Activated naive CD8-positive, alpha-beta T cell treated with anti-CD3 and anti-CD28 coated beads, Interleukin-2, amount 50 U/mL, for 16 hours (primary cell): Measurements from ENCODE around the gene S1PR4.
"Not testable (repeated sequence)": the region's sequence is repeated elsewhere in the genome, so short reads cannot be mapped to it uniquely, and the experiment has no call there.

Experiments used
- DNase-seq: peaks from one replicate; pipeline ENCODE4 v3.0.0-alpha.2; 2020; ENCODE audit warnings: low read depth, low spot score

The S1PR4 gene

DNA sequence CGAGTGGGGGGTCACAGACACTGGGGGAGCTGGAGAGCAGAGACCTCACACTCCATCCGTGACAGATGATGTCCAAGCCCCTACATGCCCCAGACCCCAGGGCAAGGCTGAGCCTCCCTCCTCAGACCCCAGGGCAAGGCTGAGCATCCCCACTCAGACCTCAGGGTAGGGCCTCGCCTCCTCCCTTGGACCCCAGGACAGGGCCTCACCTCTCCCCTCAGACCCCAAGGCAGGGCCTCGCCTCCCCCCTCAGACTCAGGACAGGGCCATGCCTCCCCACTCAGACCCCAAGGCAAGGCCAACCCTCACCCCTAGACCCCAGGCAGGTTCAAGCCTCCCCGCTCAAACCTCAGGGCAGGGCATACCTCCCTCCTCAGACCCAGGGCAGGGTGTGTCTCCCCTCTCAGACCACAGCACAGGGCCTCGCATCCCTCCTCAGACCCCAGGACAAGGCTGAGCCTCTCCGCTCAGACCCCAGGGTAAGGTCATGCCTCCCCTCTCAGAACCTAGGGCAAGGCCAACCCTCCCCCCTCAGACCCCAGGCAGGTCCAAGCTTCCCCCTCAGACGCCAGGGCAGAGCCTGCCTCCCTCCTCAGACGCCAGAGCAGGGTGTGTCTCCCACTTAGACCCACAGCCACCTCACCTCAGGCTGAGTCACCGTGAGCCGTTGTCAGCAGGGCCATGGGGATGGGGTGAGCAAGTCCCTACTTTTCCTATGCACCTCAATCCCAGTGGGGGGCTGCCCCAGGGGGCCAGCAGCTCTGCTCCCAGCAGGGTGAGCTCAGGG lies 1.7 kb upstream of the S1PR4 start:
- no peak for DNase-seq

DNA sequence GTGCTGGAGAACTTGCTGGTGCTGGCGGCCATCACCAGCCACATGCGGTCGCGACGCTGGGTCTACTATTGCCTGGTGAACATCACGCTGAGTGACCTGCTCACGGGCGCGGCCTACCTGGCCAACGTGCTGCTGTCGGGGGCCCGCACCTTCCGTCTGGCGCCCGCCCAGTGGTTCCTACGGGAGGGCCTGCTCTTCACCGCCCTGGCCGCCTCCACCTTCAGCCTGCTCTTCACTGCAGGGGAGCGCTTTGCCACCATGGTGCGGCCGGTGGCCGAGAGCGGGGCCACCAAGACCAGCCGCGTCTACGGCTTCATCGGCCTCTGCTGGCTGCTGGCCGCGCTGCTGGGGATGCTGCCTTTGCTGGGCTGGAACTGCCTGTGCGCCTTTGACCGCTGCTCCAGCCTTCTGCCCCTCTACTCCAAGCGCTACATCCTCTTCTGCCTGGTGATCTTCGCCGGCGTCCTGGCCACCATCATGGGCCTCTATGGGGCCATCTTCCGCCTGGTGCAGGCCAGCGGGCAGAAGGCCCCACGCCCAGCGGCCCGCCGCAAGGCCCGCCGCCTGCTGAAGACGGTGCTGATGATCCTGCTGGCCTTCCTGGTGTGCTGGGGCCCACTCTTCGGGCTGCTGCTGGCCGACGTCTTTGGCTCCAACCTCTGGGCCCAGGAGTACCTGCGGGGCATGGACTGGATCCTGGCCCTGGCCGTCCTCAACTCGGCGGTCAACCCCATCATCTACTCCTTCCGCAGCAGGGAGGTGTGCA lies 587 bp downstream of the S1PR4 start:
- no peak for DNase-seq

DNA sequence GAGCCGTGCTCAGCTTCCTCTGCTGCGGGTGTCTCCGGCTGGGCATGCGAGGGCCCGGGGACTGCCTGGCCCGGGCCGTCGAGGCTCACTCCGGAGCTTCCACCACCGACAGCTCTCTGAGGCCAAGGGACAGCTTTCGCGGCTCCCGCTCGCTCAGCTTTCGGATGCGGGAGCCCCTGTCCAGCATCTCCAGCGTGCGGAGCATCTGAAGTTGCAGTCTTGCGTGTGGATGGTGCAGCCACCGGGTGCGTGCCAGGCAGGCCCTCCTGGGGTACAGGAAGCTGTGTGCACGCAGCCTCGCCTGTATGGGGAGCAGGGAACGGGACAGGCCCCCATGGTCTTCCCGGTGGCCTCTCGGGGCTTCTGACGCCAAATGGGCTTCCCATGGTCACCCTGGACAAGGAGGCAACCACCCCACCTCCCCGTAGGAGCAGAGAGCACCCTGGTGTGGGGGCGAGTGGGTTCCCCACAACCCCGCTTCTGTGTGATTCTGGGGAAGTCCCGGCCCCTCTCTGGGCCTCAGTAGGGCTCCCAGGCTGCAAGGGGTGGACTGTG lies 1.2 kb downstream of the S1PR4 start:
- no peak for DNase-seq

DNA sequence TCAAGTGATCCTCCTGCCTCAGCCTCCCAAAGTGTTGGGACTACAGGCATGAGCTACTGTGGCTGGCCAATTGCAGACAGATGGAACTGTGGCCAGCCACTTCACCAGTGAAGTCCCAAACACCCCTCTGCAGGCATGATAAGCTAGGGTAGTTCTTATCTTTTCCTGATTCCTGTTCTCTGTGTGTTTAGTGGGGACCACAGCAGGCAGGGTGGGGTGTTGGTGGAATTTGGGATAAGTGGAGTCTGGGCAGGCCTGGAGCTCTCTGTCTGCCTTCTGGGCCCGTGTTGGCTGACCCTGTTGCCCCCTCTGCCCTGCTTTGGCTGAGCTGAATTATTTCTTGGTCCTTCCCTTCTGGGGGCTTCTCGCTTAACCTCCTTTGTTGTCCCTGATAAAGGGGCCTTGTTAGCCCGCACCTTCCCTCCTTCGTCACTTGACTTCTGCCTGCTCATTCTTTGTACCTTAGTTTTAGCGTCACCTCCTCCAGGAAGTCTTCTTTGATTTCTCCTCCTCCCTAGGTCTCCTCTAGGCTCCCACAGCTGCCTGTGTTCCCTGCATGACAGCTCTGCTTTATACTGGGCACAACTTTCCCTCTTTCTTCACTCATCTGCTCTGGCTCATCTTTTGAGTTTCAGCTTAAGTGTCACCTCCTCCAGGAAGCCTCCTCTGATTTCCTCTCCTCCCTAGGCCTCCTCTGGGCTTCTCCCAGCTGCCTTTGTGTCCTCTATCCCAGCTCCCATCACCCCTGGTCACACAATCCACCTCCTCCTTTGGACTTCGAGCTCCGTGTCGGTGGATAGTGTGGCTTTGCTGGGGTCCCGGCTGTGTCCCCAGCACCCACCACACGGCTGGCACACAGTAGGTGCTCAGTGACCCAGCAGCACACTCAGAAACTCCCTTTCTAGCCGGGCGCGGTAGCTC lies 5.4 kb downstream of the S1PR4 start:
- no peak for DNase-seq

DNA sequence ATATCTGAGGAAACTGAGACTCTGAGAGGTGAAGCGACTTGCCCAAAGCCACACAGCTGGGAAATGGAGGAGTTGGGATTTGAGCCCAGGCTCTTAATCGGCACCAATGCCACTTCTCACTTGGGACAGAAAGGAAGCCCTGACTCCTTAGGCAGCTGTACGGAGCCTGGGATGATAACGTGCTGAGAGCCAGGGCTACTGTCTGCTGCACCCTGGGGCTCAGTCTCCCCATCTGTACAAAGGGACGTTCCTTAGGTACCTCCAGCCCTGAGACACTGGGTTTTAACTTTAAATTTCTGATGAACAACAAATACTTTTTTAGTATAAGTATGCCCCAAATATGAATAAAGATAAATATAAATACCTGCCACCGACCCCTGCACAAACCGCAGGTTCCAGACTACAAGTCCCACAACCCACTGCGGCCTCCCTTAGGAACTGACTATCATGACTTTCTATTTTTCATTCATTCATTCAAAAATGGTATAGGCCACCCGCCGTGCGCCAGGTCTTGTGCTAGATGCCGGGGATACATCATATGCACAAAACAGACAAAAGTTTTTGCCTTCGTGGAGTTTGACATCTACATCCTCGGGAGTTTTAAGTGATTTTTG lies 6.4 kb downstream of the S1PR4 start:
- DNase-seq = no peak

DNA sequence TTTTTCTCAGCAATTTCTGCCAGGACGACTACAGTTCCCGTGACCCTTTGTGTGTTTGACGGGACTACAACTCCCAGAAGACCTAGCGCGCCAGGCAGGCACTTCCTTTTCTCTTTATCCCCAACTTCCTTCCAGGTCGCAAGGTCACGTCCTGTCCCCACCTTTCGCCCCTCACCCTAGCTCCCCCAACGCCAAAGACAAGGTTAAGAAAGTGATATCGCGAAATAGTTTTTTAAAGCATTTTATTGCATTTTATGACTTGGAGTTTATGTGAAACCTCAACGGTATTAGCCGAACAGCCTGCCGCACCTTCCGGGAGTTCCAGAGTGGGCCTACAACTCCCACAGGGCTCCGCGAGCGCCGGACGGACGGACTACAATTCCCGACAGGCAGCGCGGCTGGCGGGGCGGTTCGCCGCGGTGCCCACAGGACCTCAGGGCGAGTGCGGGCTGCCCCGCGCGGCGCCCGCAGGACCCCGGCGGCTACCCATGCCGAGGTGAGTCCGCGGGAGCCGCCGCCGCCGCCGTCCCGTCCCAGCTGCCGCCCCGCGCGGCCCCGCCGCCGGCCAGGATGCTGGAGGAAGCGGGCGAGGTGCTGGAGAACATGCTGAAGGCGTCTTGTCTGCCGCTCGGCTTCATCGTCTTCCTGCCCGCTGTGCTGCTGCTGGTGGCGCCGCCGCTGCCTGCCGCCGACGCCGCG lies 7.0 kb downstream of the S1PR4 start, which contains the start of gene NCLN:
TSS of gene NCLN (plus strand) at position 470 of the 699 bp plus-strand sequence. CDS start at position 571, 101 bp downstream.
- DNase-seq = peak; percentile 85

DNA sequence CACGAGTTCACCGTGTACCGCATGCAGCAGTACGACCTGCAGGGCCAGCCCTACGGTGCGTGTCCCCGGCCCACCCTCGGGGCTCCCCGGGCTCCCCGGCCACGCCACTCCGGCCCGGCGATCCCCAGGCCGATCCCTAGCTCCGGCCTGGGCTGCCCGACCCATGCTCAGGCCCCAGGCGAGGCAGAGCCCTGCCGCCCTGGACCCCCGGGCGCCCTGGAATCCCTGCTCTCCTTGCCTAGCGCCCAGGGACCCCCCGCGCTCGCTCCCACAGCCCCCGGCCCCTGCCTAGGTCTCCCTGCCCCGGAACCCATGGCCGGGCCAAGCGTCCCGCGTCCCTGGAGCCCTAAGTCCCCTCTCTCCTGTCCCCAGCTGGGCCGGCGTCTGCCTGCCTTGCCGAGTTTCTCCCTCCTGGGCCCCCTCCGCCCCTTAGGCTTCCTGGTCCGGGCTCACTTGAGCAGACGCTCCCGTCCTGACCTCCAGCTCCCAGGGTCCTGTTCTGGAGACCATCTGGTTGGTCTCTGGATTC lies 7.7 kb downstream of the S1PR4 start:
- no peak for DNase-seq

DNA sequence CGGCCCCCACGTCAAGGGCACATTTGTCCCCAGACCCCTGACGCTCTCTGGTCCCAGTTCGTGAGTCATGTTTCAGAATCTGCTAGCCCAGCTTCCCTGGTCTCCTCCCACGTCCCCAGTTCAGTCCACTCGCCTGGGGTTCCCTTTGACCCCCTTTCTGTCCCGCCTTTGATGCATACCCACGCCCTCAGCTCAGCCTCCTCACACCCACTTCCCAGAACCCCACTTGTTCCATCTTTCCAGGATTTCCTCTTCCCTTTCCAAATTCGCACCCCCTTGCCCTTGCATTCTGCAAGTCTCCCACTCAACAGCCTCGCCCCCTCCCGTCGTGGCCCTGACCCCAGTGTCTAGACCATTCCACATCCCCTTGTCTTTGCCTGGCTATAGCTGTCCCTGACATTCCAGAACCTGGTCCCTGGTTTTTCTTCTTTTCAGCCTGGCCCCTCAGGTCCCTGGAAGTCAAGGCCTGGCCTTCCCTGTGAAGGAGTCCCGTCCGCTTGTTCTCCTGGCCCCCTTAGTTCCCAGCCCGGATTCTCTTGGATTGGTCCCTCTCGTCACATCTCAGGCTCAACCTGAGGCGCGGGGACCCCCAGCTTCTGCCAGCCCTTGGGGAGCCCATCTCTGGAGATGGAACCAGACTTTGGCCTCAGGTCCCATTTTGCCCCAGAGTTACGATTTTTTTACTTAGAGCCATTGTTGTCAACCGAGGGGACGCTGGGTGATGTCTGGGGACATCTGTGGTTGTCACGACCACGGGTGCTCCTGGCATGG lies 8.5 kb downstream of the S1PR4 start:
- no peak for DNase-seq

DNA sequence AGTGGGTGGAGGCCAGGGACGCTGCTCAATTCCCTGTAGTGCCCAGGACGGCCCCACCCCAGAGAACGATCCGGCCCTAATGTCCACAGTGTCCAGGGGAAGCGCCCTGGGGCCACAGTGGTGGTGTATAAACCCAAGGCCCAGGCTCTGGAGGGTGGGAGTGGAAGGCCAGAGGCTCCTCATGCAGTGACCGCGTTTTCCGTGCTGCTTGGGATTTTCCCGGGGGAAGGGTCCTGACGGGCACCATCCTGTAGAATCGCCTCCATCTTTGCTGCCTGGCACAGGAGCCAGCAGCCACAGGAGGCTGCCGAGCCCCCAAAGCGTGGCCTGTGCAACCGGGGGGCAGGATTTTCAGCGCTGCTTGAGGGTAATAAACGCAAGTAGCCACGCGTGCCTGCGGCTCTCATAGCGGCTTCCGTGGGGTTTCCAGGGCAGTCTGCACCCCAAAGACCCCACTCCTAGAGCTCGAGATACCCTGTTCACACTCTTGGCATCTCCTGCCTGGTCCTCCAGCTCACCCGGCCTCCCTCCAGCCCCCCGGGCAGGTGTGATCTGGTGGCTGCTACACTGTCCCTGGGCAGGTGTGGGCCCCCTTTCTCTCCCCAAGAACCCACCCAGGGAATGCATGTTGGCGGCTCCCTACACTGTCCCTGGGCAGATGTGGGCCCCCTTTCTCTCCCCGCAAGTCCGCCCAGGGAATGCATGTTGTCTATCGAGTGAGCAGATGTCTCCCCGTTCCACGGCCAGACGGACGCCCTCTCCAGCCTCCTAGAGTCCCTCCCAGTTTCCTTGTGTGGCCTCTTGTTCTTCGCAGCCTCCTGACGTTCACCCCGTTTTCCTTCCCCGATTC lies 9.3 kb downstream of the S1PR4 start:
- DNase-seq = no peak

DNA sequence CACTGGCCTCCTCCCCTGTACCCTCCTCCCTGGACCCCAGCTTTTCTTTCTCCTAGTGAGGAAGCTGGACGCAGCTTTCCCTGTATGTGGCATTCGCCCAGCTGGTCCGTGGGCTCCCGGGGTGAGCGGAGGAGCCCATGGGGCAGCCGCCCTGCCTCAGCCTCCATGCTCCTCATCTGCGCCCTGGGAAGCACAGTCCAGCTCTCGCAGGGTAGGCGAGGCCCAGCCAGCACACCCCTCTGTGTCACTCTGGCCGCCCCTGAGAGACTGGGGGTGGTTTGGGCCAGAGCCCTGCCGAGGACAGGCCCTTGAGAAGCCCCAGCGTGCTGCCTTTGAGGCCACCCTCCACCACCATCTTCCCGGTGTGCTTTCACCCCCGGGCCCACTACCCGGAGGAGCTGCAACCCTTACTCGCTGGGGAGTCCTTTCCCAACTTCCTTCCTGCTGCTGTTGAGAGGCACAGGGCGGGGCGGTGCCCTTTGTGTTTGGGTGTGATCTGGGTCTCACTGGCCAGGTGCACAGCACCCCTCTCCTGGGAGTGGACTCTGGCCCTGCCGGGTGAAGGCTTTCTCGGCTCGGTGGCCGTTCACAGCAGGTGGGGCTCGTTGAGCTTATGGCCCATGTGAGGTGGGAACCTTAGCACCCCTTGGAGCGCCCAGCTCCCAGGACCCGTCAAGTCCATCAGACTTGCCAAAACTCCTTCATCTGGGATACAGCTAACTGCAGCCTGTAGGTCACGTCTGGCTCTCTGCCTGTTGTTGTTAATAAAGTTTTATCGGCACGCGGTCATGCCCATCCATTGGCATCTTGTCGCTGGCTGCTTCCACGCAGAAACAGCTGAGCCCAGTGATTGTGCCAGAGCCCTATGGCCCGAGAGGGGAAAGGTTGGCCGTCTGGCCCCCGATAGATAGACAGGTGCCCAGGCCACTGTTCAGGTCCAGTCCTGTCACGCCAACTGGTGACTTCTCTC lies 10.3 kb downstream of the S1PR4 start:
- DNase-seq = no peak

DNA sequence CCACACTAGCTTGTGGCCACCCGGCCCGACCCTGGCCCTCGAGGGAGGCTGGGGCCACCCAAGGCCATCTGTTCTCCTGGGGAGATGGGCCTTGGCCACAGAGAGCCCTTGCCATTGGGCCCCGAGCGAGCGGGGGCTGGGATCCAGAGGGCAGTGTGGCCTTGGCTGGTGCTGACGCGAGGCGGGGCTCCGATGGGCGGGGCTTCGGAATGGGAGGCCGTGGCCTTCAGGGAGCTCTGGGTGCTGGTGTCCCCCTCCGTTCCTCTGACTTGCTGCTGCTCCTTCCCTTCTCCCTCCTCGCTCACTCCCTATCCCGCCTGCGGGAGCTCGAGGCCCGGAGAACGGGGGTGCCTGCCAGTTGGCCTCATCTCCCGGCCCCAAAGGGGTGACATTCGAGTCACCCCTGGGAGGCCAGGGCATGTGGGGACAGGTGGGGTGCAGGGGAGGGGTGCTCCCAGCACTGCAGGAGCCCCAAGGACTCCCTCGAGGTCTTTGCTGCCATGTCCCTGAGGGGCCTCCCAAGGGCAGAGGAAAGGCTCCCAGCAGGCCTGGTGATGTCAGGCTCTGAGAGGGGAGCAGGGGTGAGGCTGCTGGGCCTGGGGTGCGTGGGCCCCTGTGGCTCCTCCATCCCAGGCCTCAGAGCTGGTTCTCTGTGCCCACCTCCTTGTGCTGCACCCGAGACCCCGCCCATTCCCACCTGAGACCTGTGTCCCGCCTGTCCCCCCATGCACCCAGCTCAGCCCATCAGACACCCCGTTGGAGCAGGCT lies 11.3 kb downstream of the S1PR4 start:
- no peak for DNase-seq

DNA sequence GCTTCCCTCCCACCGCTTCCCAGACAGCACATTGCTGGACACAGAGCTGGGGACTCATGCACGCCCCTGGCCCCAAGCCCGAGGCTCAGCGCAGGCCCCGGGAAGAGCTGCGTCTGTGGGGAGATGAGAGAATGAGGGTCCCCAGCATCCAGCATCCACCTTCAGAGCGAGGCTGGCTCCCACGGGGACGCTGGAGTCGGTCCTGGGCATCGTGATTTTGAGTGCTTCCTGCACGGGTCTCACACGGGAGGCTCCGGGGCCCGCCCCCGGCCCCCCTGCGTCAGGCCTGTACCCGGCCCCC lies 11.9 kb downstream of the S1PR4 start:
- no peak for DNase-seq

DNA sequence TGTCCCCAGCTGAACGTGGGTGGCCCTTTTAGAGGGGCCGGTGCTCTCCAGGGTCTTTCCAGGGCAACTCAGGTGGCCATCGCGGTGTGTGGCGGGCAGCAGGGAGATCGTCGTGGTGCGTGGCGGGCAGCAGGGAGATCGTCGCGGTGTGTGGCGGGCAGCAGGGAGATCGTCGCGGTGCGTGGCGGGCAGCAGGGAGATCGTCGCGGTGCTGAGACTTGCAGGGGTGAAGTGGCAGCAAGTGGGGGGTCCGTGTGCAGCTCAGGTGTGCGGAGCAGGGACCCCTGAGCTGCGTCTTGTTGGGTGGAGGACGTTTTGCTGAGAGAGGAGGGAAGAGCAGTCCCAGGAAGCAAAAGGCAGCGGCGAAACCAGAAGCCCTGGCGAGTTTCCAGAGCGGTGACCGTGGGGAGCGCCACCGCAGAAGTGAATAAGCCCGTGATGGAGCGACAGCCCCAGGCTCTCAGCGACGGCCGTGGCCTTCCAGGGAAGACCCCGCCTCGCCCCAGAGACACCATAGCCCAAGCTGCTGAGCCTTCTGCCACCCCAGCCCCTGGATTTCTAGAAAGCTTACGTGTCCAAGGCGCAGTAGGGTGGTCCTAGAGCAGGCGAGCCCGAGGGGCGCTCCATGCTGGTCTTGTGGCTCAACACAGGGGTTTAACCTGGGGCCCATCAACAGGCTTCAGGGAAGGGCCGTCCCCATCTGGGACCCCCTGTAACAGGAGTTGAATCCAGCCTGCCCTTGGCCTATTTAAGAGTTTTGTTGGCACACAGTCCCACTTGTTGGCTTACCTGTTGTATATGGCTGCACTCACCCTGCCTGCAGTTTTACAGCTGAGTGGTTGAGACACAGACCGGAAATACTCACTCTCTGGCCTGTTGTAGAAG lies 12.6 kb downstream of the S1PR4 start:
- DNase-seq = no peak

DNA sequence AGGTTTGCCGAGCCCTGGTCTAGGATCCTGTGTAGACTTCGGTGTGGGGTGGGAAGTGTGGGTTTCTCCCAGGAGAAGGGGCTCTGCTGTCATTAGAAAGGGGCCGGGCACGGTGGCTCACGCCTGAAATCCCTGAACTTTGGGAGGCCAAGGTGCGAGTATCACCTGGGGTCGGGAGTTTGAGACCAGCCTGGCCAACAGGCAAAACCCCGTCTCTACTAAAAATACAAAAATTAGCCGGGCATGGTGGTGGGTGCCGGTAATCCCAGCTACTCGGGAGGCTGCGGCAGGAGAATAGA lies 13.2 kb downstream of the S1PR4 start:
- not testable (repeated sequence) for DNase-seq

DNA sequence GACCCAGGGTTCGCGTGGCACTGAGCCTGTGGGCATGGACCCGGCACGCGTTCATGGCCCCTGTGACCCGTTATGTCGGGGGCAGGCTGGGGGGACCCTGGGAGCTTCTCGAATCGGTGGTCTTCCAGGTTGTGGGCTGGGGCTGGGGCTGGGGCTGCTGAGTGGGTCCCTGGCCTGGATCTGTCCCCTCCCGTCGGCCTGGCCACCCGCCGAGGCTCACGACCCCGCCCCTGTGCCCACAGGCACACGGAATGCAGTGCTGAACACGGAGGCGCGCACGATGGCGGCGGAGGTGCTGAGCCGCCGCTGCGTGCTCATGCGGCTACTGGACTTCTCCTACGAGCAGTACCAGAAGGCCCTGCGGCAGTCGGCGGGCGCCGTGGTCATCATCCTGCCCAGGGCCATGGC lies 13.7 kb downstream of the S1PR4 start:
- no peak for DNase-seq

DNA sequence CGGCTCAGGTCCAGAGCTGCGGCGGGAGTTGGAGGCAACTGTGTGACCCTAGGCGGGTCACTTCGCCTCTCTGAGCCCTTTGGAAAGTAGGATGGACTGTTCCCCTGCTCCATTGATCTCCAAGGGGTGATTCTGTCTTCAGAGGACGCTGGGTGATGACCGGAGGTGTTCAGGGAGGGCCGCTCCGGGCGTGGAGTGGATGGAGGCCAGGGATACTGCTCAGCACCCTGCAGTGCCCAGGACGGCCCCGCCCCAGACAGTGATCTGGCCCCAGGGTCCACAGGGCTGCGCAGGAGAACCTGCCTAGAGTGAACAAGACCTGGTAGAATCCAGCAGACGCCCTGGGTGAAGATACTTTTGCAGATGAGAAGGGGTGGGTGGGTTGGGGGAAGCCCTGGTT lies 14.1 kb downstream of the S1PR4 start:
- DNase-seq = no peak
